Calu3 (cell line): ENCODE measurements around the gene RUNX2. TPM values are rescaled to one million over a fixed set of nuclear protein-coding genes. Genes with fewer than 3 reads are reported as not detected.

Experiments used
- BruUV-seq: library from RNA; stranded (reverse); fragments of 400-500 nt; replicated peaks from 2 replicates; lab custom pipeline; 2021; lab: Mats Ljungman, UMichigan
- CTCF ChIA-PET: fragments of 300-600 bp; sonication (Branson Sonifier 250); formaldehyde crosslinking; loops from one replicate; lab custom pipeline; 2022; ENCODE audit warnings: antibody characterized with exemption; lab: Charles Lee
- DNase-seq: peaks from one replicate; pipeline ENCODE4 v3.0.0; 2022
- H3K27ac Mint-ChIP-seq: one replicate; pipeline ENCODE4 v1.8.0; 2022; ENCODE audit warnings: mixed read lengths; ENCODE audit not compliant: unreplicated experiment
- H3K27me3 Mint-ChIP-seq: one replicate; pipeline ENCODE4 v1.8.0; 2022; ENCODE audit warnings: mixed read lengths; ENCODE audit not compliant: unreplicated experiment
- H3K36me3 Mint-ChIP-seq: one replicate; pipeline ENCODE4 v1.8.0; 2022; ENCODE audit warnings: mild to moderate bottlenecking, moderate library complexity, mixed read lengths; ENCODE audit not compliant: insufficient read depth, unreplicated experiment
- H3K4me1 Mint-ChIP-seq: one replicate; pipeline ENCODE4 v1.8.0; 2022; ENCODE audit warnings: mild to moderate bottlenecking, low read depth, mixed read lengths; ENCODE audit not compliant: unreplicated experiment
- H3K4me3 Mint-ChIP-seq: one replicate; pipeline ENCODE4 v1.8.0; 2022; ENCODE audit warnings: mild to moderate bottlenecking, low read depth, moderate library complexity, mixed read lengths; ENCODE audit not compliant: unreplicated experiment
- H3K9me3 Mint-ChIP-seq: one replicate; pipeline ENCODE4 v1.8.0; 2022; ENCODE audit warnings: low read depth, mixed read lengths; ENCODE audit not compliant: unreplicated experiment
- CTCF ChIP-seq: fragments of 200-600 bp; IDR thresholded peaks from one replicate; pipeline ENCODE4 v1.8.0; 2022; ENCODE audit warnings: antibody characterized with exemption; ENCODE audit not compliant: unreplicated experiment
- intact Hi-C: fragments of 100-400 bp; cut with micrococcal nuclease; formaldehyde crosslinking; loops from one replicate; pipeline ENCODE4 v1.10.0; 2022; ENCODE audit not compliant: unreplicated experiment
- total RNA-seq: library from RNA; stranded (reverse); gene quantifications from 2 replicates; pipeline ENCODE4 v1.2.3, GENCODE V29; 2022

RUNX2 gene
- total RNA-seq, 1 experiment from 2014 or later = 0.54 TPM

- no peak for DNase-seq
- no peaks in the 10 kb centered on the region for H3K27me3 Mint-ChIP-seq
- H3K4me1 Mint-ChIP-seq = peaks cover 68% of the 10 kb centered on the region
- peak overlapping the region; percentile 24 for H3K27ac Mint-ChIP-seq
- CTCF ChIA-PET = no interaction called here
- TF ChIP-seq CTCF = no peak
- peaks cover 2% of the 10 kb centered on the region for H3K9me3 Mint-ChIP-seq
- intact Hi-C loops = no loop called here
- no peak overlapping the region for H3K4me3 Mint-ChIP-seq
- H3K36me3 Mint-ChIP-seq = no peaks in the 10 kb centered on the region
- no TSS peak for BruUV-seq
These were observed 261.2 kb downstream of the RUNX2 start for GRCh38 chr6:45589367-45589766.

GRCh38 chr6:45590226-45590625 is 262.1 kb downstream of the RUNX2 start:
- TF ChIP-seq CTCF = no peak
- Mint-ChIP-seq H3K27me3 (no peaks in the 10 kb centered on the region), H3K4me3 (no peak overlapping the region), H3K4me1 (peaks cover 68% of the 10 kb centered on the region), H3K9me3 (peaks cover 2% of the 10 kb centered on the region), H3K36me3 (no peaks in the 10 kb centered on the region), H3K27ac (peak overlapping the region; percentile 24)
- BruUV-seq = no TSS peak
- CTCF ChIA-PET = no interaction called here
- no peak for DNase-seq
- intact Hi-C loops = no loop called here

GRCh38 chr6:45590696-45591184 is 262.6 kb downstream of the RUNX2 start:
- Mint-ChIP-seq H3K27me3 (no peaks in the 10 kb centered on the region), H3K9me3 (peaks cover 2% of the 10 kb centered on the region), H3K4me3 (no peak overlapping the region), H3K36me3 (no peaks in the 10 kb centered on the region), H3K27ac (peak overlapping the region; percentile 24), H3K4me1 (peaks cover 68% of the 10 kb centered on the region)
- intact Hi-C loops = no loop called here
- DNase-seq = no peak
- CTCF ChIA-PET = no interaction called here
- TF ChIP-seq CTCF = no peak
- BruUV-seq = no TSS peak

GRCh38 chr6:45591306-45591705 is 263.2 kb downstream of the RUNX2 start:
- peaks cover under 1% of the 10 kb centered on the region for H3K9me3 Mint-ChIP-seq
- H3K36me3 Mint-ChIP-seq = no peaks in the 10 kb centered on the region
- peak overlapping the region; percentile 24 for H3K27ac Mint-ChIP-seq
- intact Hi-C loops = no loop called here
- peaks cover 64% of the 10 kb centered on the region for H3K4me1 Mint-ChIP-seq
- TF ChIP-seq CTCF = no peak
- BruUV-seq = no TSS peak
- CTCF ChIA-PET = interaction anchor here (0.7 kb wide), 1 partner anchor 56 kb away, joined by 3 read pairs; no protein-coding TSS in a partner anchor
- no peak for DNase-seq
- H3K4me3 Mint-ChIP-seq = no peak overlapping the region
- no peaks in the 10 kb centered on the region for H3K27me3 Mint-ChIP-seq
